ENCODE measurements around the gene MCF2L. TPM values are rescaled to one million over a fixed set of nuclear protein-coding genes. Genes with fewer than 3 reads are reported as not detected.
A peak's percentile ranks its signal among the peaks of the same experiment; 100 is the strongest.

Gene MCF2L
- total and polyA plus RNA-seq, 12 donors, result 29.6 to 99.8 (median 45.3) TPM

DNA sequence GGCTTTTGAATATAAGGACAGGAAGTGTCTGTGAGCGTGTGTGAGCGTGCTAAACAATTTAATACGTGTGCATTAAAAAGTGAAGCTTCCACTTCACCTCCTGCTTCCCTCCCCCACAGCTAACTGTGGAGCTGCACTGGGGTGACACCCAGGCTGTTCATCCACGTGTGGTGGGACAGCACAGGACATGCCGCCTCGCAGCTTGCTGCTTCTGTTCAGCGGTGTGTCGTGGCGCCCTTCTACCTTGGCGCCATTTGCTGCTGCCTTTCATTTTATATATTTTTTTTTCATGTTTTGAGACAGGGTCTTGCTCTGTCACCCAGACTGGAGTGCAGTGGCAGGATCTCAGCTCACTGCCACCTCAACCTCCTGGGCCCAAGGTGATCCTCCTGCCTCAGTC is 63.3 kb downstream of the MCF2L start:
- no peak for TF ChIP-seq CTCF (IDR thresholded peaks at IDR 0.05)
- DNase-seq, result peak in 1 of 2 donors; percentile 2
- no peak for ATAC-seq
- Histone ChIP-seq H3K36me3 (peaks cover 0 to 9% (median 0%) of the 10 kb centered on the region in 9 donors), H3K4me1 (peaks cover 0 to 25% (median 6%) of the 10 kb centered on the region in 9 donors), H3K9me3 (no peaks in the 10 kb centered on the region), H3K4me3 (no peak overlapping the region), H3K27ac (no peak overlapping the region), H3K27me3 (peaks cover 0 to 4% (median 0%) of the 10 kb centered on the region in 7 donors)
- 77 to 84% methylated on average over 10 of the region's 10 CpGs for WGBS, 2 donors
- intact Hi-C loops (cut with DNase I), result loop anchor here in 6 of 10 donors (10.0 kb wide), 4 partner anchors 87 to 363 kb away; partner anchors contain the start of gene PROZ (in 1 of the 6)

DNA sequence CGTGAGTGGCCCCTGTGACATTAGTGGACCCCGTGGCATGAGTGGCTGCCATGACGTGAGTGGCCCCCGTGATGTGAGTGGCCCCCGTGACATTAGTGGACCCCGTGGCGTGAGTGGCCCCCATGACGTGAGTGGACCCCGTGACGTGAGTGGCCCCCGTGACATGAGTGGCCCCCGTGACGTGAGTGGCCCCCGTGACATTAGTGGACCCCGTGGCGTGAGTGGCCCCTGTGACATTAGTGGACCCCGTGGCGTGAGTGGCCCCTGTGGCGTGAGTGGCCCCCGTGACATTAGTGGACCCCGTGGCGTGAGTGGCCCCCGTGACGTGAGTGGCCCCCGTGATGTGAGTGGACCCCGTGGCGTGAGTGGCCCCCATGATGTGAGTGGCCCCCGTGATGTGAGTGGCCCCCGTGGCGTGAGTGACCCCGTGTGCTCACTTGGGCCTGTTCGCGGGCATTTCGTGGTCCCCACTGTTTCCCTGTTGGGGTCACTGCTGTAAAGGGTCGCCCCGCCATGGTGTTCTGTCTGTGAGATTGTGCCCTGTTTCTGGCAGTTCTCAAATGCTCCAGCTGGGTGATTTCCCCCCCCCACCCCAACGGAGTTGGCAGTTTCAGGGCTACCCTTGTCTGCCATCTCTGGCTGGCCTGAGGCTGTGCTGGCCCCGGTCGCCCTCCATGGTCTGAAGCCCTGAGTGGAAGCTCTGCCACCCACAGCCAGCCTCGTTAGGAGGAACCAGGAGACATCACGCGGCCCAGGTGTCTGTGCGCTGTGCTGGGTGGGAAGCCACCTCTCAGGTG is 64.2 kb downstream of the MCF2L start:
- intact Hi-C loops (cut with DNase I), result loop anchor here in 6 of 10 donors (10.0 kb wide), 4 partner anchors 88 to 362 kb away; partner anchors contain the start of gene PROZ (in 1 of the 6)
- no peak for TF ChIP-seq CTCF (IDR thresholded peaks at IDR 0.05)
- Histone ChIP-seq H3K9me3 (peaks cover 0 to 4% (median 0%) of the 10 kb centered on the region in 11 donors), H3K27me3 (peaks cover 0 to 4% (median 0%) of the 10 kb centered on the region in 7 donors), H3K4me3 (no peak overlapping the region), H3K36me3 (peaks cover 0 to 6% (median 0%) of the 10 kb centered on the region in 9 donors), H3K27ac (no peak overlapping the region), H3K4me1 (peaks cover 0 to 25% (median 6%) of the 10 kb centered on the region in 9 donors)
- no peak for ATAC-seq
- DNase-seq, result peak in 1 of 2 donors; percentile 13
- WGBS, 2 donors, result 91 to 94% methylated on average over 43 of the region's 43 CpGs

GRCh38 chr13:113034451-113035212 is 65.6 kb downstream of the MCF2L start:
- 60 to 63% methylated on average over 35 of the region's 35 CpGs for WGBS, 2 donors
- DNase-seq, result peak; percentile 32 to 57
- Histone ChIP-seq H3K4me3 (peak overlapping the region in 3 of 10 donors; percentile 5 to 29 (median 7)), H3K27ac (peak overlapping the region in 2 of 10 donors; percentile 5 to 15), H3K4me1 (peaks cover 0 to 21% (median 6%) of the 10 kb centered on the region in 9 donors), H3K9me3 (peaks cover 0 to 4% (median 0%) of the 10 kb centered on the region in 11 donors), H3K36me3 (peaks cover 0 to 14% (median 0%) of the 10 kb centered on the region in 9 donors), H3K27me3 (peaks cover 0 to 3% (median 0%) of the 10 kb centered on the region in 7 donors)
- peak; percentile 46 to 80 (median 72) for ATAC-seq
- peak; percentile 49 to 85 (median 74) for TF ChIP-seq CTCF (IDR thresholded peaks at IDR 0.05)
- intact Hi-C loops (cut with DNase I), result loop anchor here (2.0 to 10.0 kb wide), 9 partner anchors 90 to 360 kb away; partner anchors contain the start of gene PROZ (in 1 of the 10)
